Mucosa of rectum (tissue), 2 donors: ENCODE data around the gene TRAF3.
"Not testable (repeated sequence)": the region's sequence is repeated elsewhere in the genome, so short reads cannot be mapped to it uniquely, and the experiment has no call there.

ENCODE experiments used
- H3K27ac ChIP-seq, 2 donors: one replicate each; pipeline ENCODE4 v1.7.0; 2013; ENCODE audit warnings: inconsistent platforms in 2 of 2, low read depth in 2 of 2, low read length in 2 of 2
- H3K27me3 ChIP-seq, 2 donors: one replicate each; pipeline ENCODE4 v1.7.0; 2013; ENCODE audit warnings: low read length in 2 of 2; ENCODE audit not compliant: control insufficient read depth in 2 of 2, insufficient read depth in 2 of 2
- H3K36me3 ChIP-seq, 2 donors: one replicate each; pipeline ENCODE4 v1.7.0; 2013; ENCODE audit warnings: low read length in 2 of 2; ENCODE audit not compliant: control insufficient read depth in 2 of 2, insufficient read depth in 2 of 2
- H3K4me1 ChIP-seq, 2 donors: one replicate each; pipeline ENCODE4 v1.7.0; 2013; ENCODE audit warnings: low read length in 2 of 2, mild to moderate bottlenecking in 1 of 2; ENCODE audit not compliant: control insufficient read depth in 2 of 2, insufficient read depth in 2 of 2
- H3K4me3 ChIP-seq, 2 donors: one replicate each; pipeline ENCODE4 v1.7.0; 2013; ENCODE audit warnings: low read length in 2 of 2
- H3K9ac ChIP-seq, 2 donors: one replicate each; pipeline ENCODE4 v1.7.0; 2013; ENCODE audit warnings: low read length in 2 of 2, low read depth in 1 of 2, mild to moderate bottlenecking in 1 of 2
- H3K9me3 ChIP-seq, 2 donors: one replicate each; pipeline ENCODE4 v1.7.0; 2013; ENCODE audit warnings: low read length in 2 of 2; ENCODE audit not compliant: control insufficient read depth in 2 of 2
- donor health status: healthy.
- donor health status: Normal muscosa, but diverticular disease.

TRAF3 gene

DNA sequence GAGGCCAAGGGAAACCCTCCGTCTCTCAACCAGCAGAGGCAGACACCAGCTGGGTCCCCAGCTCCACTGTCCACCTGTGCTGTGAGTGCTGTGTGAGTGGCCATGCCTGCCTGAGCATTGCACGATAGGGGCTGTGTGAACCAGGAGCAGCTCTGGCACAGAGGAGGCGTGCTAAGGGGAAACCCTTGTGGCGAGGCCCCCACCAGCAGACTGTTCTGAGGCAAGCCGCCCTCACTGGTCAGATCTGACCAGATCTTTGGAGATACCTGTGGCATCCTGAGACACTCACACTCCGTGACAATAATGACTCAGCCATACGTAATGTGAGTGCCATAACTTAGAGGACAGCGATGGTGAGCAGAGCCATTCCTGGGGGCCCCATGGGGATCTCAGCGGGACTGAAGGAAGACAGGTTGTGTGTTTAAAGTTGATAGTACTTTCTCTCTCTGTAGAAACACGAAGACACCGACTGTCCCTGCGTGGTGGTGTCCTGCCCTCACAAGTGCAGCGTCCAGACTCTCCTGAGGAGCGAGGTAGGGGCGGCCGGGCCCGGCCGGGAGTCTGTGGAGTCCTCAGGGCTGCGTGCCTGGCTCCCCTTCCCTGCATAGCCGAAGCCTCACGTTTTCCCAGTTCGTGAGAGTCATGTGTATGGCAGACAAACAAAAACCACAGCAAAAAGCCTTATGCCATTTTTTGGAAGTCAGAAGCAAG lies 108.6 kb downstream of the TRAF3 start:
- Histone ChIP-seq H3K4me3 (no peak overlapping the region), H3K27ac (no peak overlapping the region), H3K4me1 (peaks cover 3 to 4% of the 10 kb centered on the region in 2 donors), H3K36me3 (peaks cover 23 to 46% of the 10 kb centered on the region in 2 donors), H3K9ac (no peak overlapping the region), H3K9me3 (no peaks in the 10 kb centered on the region), H3K27me3 (no peaks in the 10 kb centered on the region)

- peaks cover 26 to 54% of the 10 kb centered on the region in 2 donors for H3K36me3 ChIP-seq
- no peak overlapping the region for H3K4me3 ChIP-seq
- H3K9ac ChIP-seq = no peak overlapping the region
- H3K9me3 ChIP-seq = no peaks in the 10 kb centered on the region
- no peaks in the 10 kb centered on the region for H3K27me3 ChIP-seq
- no peak overlapping the region for H3K27ac ChIP-seq
- H3K4me1 ChIP-seq = peaks cover 3 to 4% of the 10 kb centered on the region in 2 donors
Measured at GRCh38 chr14:102888748-102889147, 111.5 kb downstream of the TRAF3 start.

DNA sequence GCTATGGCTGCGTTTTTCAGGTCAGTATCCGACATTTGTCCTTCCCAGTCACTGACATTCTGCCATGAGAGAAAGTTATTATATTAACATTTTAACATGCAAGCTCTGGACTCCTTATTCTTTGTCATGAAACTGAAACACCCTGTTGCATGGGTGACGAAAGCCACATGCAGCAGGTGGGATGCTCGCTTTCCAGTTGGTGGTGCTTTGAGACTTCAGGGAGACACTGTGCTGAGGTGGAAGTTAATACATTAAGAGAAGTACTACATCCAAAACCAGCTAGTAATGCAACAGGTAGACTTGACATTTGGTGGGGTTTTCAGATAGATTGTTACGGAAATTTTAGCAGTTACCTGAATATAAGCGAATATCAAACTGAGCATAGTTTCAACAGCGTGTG lies 112.4 kb downstream of the TRAF3 start:
- peaks cover 3 to 4% of the 10 kb centered on the region in 2 donors for H3K4me1 ChIP-seq
- no peak overlapping the region for H3K9ac ChIP-seq
- no peak overlapping the region for H3K27ac ChIP-seq
- no peaks in the 10 kb centered on the region for H3K27me3 ChIP-seq
- no peaks in the 10 kb centered on the region for H3K9me3 ChIP-seq
- no peak overlapping the region for H3K4me3 ChIP-seq
- H3K36me3 ChIP-seq = peaks cover 21 to 53% of the 10 kb centered on the region in 2 donors

DNA sequence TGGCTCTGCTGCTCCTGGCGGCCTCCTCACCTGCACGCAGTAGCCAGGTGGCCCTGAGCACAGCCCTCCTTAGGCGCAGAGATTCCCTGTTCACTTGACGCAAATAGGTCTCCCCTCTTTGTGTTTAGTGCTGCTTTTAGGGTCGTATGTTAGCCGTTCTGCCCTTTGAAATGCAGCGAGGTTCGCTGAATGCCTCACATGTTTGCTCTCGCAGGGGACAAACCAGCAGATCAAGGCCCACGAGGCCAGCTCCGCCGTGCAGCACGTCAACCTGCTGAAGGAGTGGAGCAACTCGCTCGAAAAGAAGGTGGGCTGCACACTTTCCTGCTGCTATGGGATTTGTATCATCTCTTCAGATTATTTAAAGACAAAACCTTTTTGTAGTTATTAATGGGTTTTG lies 113.9 kb downstream of the TRAF3 start:
- Histone ChIP-seq H3K27me3 (no peaks in the 10 kb centered on the region), H3K4me3 (no peak overlapping the region), H3K9me3 (no peaks in the 10 kb centered on the region), H3K4me1 (peaks cover 3 to 4% of the 10 kb centered on the region in 2 donors), H3K27ac (no peak overlapping the region), H3K36me3 (peaks cover 20 to 47% of the 10 kb centered on the region in 2 donors), H3K9ac (no peak overlapping the region)

GRCh38 chr14:102891556-102891955 lies 114.3 kb downstream of the TRAF3 start:
- Histone ChIP-seq H3K27me3 (no peaks in the 10 kb centered on the region), H3K9me3 (no peaks in the 10 kb centered on the region), H3K27ac (no peak overlapping the region), H3K36me3 (peaks cover 21 to 47% of the 10 kb centered on the region in 2 donors), H3K4me3 (no peak overlapping the region), H3K4me1 (peaks cover 3 to 4% of the 10 kb centered on the region in 2 donors), H3K9ac (no peak overlapping the region)

DNA sequence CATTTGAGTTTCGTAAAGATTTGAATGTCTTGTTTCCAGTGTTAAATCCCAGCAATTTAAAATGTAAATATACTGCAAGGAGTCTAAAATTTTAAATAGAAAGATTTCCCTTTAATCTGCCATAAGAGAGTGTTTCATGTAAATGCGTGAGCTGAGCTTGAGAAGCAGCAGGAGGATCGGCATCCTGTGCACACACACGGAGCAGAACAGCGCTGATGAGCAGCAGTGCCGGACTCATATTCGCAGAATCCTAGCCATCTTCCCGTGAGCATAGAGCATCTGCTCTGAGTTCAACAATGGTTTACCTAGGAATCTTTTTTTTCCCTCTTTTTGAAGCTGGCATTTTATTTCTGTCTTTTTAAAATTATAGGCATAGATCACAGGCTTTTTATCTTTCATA lies 115.4 kb downstream of the TRAF3 start:
- H3K4me1 ChIP-seq = no peaks in the 10 kb centered on the region
- peaks cover 24 to 50% of the 10 kb centered on the region in 2 donors for H3K36me3 ChIP-seq
- H3K27me3 ChIP-seq = no peaks in the 10 kb centered on the region
- no peak overlapping the region for H3K4me3 ChIP-seq
- no peaks in the 10 kb centered on the region for H3K9me3 ChIP-seq
- H3K9ac ChIP-seq = no peak overlapping the region
- H3K27ac ChIP-seq = no peak overlapping the region

GRCh38 chr14:102893452-102893851 lies 116.2 kb downstream of the TRAF3 start:
- Histone ChIP-seq H3K27me3 (no peaks in the 10 kb centered on the region), H3K27ac (no peak overlapping the region), H3K4me3 (no peak overlapping the region), H3K9ac (no peak overlapping the region), H3K4me1 (no peaks in the 10 kb centered on the region), H3K9me3 (no peaks in the 10 kb centered on the region), H3K36me3 (peaks cover 26 to 50% of the 10 kb centered on the region in 2 donors)

- peaks cover 27 to 45% of the 10 kb centered on the region in 2 donors for H3K36me3 ChIP-seq
- not testable (repeated sequence) for H3K4me1 ChIP-seq, H3K27me3 ChIP-seq
Measured at GRCh38 chr14:102896735-102897134, 119.5 kb downstream of the TRAF3 start.

GRCh38 chr14:102897299-102898027 lies 120.2 kb downstream of the TRAF3 start:
- H3K27me3 ChIP-seq = no peaks in the 10 kb centered on the region
- H3K4me1 ChIP-seq = no peaks in the 10 kb centered on the region
- H3K9ac ChIP-seq = no peak overlapping the region
- H3K36me3 ChIP-seq = peaks cover 26 to 42% of the 10 kb centered on the region in 2 donors
- no peaks in the 10 kb centered on the region for H3K9me3 ChIP-seq
- H3K27ac ChIP-seq = no peak overlapping the region
- H3K4me3 ChIP-seq = no peak overlapping the region

More at GRCh38 chr14:102896735-102897134, 119.5 kb downstream of the TRAF3 start:
- not testable (repeated sequence) for H3K27ac ChIP-seq, H3K9me3 ChIP-seq, H3K9ac ChIP-seq, H3K4me3 ChIP-seq

- Histone ChIP-seq H3K4me3 (no peak overlapping the region), H3K27me3 (no peaks in the 10 kb centered on the region), H3K9me3 (no peaks in the 10 kb centered on the region), H3K27ac (no peak overlapping the region), H3K4me1 (no peaks in the 10 kb centered on the region), H3K36me3 (peaks cover 31 to 49% of the 10 kb centered on the region in 2 donors), H3K9ac (no peak overlapping the region)
Measured at GRCh38 chr14:102898298-102898697, 121.0 kb downstream of the TRAF3 start.
